HEK293 (cell line): ENCODE data around the gene FAM120A.

Experiments used
- ZNF18 ChIP-seq: fragments of 450-650 bp; formaldehyde crosslinking; IDR thresholded peaks from 2 replicates; pipeline ENCODE4 v1.5.1; 2016; ENCODE audit warnings: missing biosample characterization, missing genetic modification characterization

FAM120A gene

DNA sequence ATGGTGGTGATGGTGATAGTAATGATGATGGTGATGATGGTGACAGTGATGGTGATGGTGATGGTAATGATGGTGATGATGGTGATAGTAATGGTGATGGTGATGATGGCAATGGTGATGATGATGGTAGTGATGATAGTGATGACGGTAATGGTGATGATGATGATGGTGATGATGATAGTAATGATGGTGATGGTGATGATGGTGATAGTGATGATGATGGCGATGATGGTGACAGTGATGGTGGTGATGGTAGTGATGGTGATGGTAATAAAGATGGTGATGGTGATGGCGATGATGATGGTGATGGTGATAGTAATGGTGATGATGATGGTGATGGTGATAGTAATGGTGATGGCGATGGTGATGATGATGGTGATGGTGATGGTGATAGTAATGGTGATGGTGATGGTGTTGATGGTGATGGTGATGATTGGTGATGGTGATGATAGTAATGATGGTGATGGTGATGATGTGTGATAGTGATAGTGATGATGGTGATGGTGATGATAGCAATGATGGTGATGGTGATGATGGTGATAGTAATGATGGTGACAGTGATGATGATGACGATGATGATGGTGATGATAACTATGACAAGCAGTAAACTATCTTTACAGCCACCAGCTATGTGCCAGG is 163.5 kb downstream of the FAM120A start (continued):
- no peak for TF ChIP-seq ZNF18 (tag by site-specific recombination)
